Posterior vena cava (tissue), 2 donors: ENCODE results near the gene SPINK9. TPM values are rescaled to one million over a fixed set of nuclear protein-coding genes. Genes with fewer than 3 reads are reported as not detected.

ENCODE experiments used
- DNase-seq: peaks from one replicate; pipeline ENCODE4 v3.0.0-alpha.2; 2020; ENCODE audit warnings: low spot score
- intact Hi-C, 2 donors: fragments of 100-400 bp; cut with DNase I; formaldehyde crosslinking; loops; one replicate each; pipeline versions ENCODE4 v1.14.1 to v1.14.2; 2022 to 2023
- long read RNA-seq, 2 donors: library from polyadenylated mRNA; unstranded; transcript quantifications; one replicate each; pipeline ENCODE4 v2.0.0, GENCODE V29; 2020 to 2021
- total RNA-seq, 2 donors: library from RNA; stranded (reverse); fragmentation: NEBNext Ultra II Directional; extraction: Animal tissue kit (Norgen Biotek cat#: 25700); gene quantifications; one replicate each; pipeline ENCODE4 v1.2.1, GENCODE V29; 2021
- donor health status: DM: yes; HTN: yes; CAD: no.
- donor health status: DM: yes; HTN: yes; CAD: no.

Gene SPINK9, protein sequence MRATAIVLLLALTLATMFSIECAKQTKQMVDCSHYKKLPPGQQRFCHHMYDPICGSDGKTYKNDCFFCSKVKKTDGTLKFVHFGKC
- total RNA-seq = not detected
- long read RNA-seq, donor 1, partial matches to known transcripts = 0 of 1 reads
- long read RNA-seq, donor 1, other reads (novel, unspliced or antisense) = 1 of 1 reads
- long read RNA-seq, donor 2 = 0 reads

DNA sequence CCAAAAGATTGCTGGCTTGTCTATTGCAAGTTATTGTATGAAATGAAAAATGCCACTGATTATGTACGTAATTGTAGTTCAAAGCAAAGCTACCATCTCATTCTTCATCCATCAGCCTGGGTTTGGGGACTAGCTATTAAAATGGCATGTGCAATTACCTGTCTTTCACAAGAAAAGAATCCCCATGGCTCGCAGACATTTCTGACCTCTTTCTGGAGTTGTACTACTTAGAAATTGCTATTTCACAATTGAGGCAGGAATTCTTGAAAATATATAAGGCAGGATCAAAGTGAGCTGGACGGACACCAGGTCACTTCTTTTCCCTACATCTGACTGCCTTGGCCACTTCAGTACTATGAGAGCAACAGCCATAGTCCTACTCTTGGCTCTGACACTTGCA lies at the start of gene SPINK9:
TSS of gene SPINK9 (plus strand) at position 301 of the 400 bp plus-strand sequence. CDS start at position 356, 55 bp downstream.
- DNase-seq = no peak
- intact Hi-C loops = no loop called here

GRCh38 chr5:148290271-148291195 lies 44.8 kb upstream of the SPINK9 start:
- intact Hi-C loops = no loop called here

DNA sequence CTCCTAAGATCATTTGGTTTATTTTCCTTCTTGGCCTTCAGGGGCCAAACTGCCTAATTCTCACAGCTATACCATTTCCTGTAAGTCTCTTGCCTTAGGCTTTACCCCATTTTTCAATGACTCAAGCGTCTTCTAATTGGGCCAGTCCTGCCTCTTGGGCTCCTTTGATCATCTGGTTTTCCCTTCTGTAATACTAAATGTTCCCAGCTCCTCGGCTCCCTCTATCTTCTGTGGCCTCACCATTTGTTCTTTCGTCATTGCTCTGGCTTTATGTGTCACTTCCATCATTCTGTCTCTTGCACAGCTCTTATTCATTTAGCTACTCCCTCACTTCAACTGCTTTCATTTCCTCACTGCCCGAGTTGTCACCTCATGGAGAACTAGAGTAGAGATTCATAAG lies 37.6 kb upstream of the SPINK9 start:
- no peak for DNase-seq
- intact Hi-C loops = no loop called here

More at GRCh38 chr5:148290271-148291195, 44.8 kb upstream of the SPINK9 start:
- DNase-seq = no peak

- intact Hi-C loops = no loop called here
- DNase-seq = no peak
These were observed 28.9 kb upstream of the SPINK9 start for GRCh38 chr5:148306446-148306845.

DNA sequence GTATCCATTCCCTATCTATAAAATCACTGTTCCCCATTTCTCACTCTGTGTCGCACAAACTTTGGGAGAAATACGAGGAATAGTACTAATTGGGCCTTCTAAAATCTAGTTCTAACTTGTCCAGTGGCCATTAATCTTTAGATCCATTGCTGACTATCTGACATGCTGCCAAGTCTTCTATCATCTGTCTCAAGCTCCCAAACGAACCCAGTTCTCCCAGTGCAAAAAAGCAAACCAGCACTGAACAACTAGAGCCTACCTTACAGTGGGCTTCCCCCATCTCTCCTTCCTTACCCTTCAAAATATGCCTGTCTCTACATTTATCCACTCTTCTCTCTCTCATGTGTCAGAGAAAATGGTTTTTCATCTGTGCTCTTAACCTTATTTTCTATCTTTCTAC lies 26.3 kb upstream of the SPINK9 start:
- DNase-seq = no peak
- intact Hi-C loops = no loop called here

- intact Hi-C loops = loop anchor here in 1 of 2 donors (5.0 kb wide), 1 partner anchor 413 kb away; no protein-coding TSS in a partner anchor
- DNase-seq = no peak
These were observed 25.6 kb upstream of the SPINK9 start for GRCh38 chr5:148309746-148310145.

DNA sequence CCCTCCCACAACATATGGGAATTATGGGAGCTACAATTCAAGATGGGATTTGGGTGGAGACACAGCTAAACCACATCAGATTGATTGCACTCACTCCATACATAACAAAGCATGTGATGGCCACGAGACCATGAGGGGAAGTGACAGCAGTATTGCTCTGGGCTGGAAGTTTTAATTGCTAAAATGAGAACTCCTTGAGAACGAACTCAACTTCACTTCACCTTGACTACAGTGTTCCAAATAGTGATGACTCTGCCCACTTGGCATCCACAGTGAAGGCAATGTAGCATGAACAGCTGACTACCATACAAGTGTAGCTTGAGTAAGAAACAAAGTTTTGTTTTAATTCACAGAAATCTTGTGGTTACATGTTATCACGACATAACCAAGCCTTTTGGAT lies 23.9 kb upstream of the SPINK9 start:
- no peak for DNase-seq
- intact Hi-C loops = loop anchor here in 1 of 2 donors (5.0 kb wide), 1 partner anchor 411 kb away; no protein-coding TSS in a partner anchor

DNA sequence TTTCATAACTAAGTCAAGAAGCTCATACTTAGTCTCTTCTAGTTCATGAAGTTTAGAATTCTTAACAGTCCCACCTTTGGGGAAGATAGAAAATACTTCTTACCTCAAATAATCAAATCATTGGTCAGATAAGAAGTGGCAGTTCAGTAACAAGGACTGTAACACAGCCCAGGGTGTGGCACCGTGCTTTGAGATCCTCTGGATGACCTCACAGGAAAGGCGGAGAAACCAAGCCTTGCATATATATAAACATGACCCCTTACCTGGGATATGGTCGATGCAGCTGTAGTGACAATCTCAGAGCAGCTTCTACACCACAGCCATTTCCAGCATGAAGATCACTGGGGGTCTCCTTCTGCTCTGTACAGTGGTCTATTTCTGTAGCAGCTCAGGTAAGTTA lies 23.2 kb upstream of the SPINK9 start, which contains the start of gene SPINK7:
TSS of gene SPINK7 (plus strand) at position 271 of the 400 bp plus-strand sequence. CDS start at position 332, 61 bp downstream.
- no peak for DNase-seq
- intact Hi-C loops = loop anchor here in 1 of 2 donors (5.0 kb wide), 1 partner anchor 410 kb away; no protein-coding TSS in a partner anchor

GRCh38 chr5:148314187-148314586 lies 21.2 kb upstream of the SPINK9 start:
- DNase-seq = no peak
- intact Hi-C loops = loop anchor here in 1 of 2 donors (5.0 kb wide), 1 partner anchor 408 kb away; no protein-coding TSS in a partner anchor

DNA sequence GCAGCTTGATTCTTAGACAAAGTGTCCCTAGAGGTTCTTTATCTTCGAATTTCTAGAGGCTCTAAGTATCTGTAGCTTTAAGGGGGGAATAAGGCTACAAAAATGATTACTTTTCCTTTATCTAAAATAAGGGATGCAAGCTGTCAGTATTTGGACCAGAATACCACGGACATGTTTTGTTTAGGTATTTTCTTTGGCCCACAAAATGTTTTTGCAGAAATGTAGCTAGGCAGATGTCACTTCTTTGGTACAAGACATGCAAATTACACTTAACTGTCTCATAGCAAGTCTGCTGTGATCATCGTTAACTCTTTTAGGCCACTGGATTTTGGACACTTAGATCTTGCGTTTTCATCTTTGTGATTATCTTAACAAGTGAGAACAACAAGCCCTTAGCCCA lies 20.6 kb upstream of the SPINK9 start:
- no peak for DNase-seq

GRCh38 chr5:148320011-148320963 lies 15.1 kb upstream of the SPINK9 start:
- DNase-seq = peak; percentile 72
- intact Hi-C loops = loop anchor here in 1 of 2 donors (10.0 kb wide), 1 partner anchor 1585 kb away; no protein-coding TSS in a partner anchor

More for the DNA sequence above, 20.6 kb upstream of the SPINK9 start:
- intact Hi-C loops = loop anchor here in 1 of 2 donors (5.0 kb wide), 1 partner anchor 408 kb away; no protein-coding TSS in a partner anchor

DNA sequence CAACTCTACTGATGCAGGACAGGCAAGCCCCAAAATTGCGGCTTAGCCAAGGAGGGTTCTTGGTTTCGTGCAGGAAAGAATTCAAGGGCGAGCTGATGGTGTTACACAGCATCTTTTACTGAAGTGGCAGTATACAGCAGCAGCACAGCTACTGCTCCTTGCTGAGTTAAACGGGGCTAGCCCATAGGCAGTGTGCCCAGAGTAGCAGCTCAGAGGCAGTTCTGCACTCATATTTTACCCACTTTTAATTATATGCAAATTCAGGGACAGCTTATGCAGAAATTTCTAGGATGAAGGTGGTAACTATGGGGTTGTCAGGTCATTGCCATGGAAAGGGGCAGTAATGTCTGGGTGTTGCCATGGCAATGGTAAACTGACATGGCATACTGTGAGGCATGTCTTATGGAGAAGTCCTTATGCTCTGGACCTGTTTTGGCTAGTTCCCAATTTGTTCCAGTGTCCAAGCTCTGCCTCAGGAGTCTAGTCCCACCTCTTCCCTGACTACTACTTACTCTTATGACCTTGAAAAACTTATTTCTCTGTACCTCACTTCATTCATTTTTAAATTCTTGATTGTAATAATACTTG lies 2.0 kb upstream of the SPINK9 start:
- no peak for DNase-seq
- intact Hi-C loops = no loop called here

DNA sequence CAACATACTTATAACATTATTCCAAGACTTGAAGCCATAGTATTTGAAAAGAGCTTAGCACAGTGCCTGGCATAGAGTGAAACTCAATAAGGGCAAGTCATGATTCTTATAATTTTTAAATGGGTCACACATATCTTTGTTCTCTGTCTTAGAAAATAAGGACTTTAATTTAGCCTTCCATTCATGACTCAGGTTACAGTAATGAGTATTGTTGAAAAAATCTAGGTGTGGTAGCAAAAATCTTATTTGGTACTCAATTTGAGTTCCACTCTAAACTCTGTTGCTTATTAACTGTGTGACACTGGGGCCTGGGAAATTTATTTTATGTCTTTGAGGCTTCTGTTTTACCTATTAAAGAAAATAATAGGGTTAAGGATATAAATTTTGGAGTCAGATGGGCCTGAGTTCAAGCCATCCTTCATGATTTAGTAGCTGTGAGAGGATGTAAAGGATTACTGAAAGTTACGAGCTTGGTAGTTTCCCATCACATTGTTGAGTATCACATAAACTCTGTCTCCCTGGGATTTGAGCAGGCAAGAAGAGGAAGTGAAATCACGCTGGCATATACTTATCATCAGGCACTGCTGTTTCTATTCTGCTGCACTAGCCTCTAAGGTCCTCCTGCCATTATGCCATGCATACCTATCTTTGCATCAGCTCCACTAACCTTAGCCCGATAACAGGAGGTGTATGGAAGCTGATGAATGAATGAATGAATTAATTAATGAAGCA lies 1.5 kb downstream of the SPINK9 start:
- intact Hi-C loops = no loop called here
- no peak for DNase-seq

GRCh38 chr5:148342371-148343045 lies 7.1 kb downstream of the SPINK9 start:
- DNase-seq = no peak
- intact Hi-C loops = no loop called here

GRCh38 chr5:148343046-148343407 lies 7.7 kb downstream of the SPINK9 start:
- intact Hi-C loops = no loop called here
- DNase-seq = no peak

DNA sequence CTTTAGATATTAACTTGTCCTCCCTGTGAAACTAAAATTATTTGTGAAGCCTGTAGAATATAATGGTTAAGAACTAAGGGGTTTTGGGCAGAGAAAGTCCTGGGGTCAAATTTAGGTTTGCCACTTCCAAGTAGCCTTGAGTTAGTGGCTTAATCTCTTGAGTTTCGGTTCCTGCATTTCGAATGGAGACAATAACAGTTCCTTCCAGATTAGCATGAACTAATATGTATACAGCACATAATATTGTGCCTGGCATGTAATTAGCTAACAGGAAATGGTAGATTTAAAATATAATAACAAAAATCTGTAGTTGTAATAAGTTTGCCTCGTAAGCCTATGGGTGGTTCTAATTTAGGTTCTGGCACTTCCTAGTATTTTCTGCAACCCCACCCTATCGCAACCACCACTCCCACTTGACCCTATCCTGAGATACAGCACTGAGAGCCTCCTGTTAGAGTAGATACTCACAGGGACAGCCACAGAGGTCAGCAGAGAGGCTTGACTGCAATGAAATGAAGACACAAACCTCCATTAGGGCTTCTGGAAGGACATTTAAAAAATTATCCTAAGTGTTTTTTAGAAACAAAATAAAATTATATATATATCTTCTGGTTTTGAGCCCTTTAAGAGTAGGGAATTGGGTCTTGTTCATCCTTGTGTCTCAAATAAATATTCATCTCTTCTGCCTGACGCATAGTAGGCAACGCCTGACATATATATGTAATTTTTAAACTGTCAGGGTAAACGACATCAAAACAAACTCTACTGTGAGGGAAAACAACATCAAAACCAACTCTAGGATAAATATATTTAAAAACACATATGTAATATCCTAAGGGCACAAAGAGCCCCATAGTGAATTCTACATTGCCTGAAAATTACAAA lies 8.5 kb downstream of the SPINK9 start:
- DNase-seq = no peak
- intact Hi-C loops = no loop called here
